HAP-1 (cell line): ENCODE measurements around the gene TMEM242.
"Not testable (repeated sequence)": the region's sequence is repeated elsewhere in the genome, so short reads cannot be mapped to it uniquely, and the experiment has no call there.

Source experiments
- DNase-seq, 2 experiments: peaks; one replicate each; pipeline ENCODE4 v3.0.0-alpha.2; 2016 to 2020; ENCODE audit warnings: low spot score in 2 of 2
- H3K27me3 ChIP-seq: fragments of 250-450 bp; sonication (Bioruptor Pico); 2 replicates; pipeline ENCODE4 v1.5.1; 2020; ENCODE audit warnings: low read depth, mild to moderate bottlenecking, moderate library complexity
- H3K36me3 ChIP-seq: fragments of 250-450 bp; sonication (Bioruptor Pico); replicated peaks from 2 replicates; pipeline ENCODE4 v1.5.1; 2020; ENCODE audit warnings: mild to moderate bottlenecking
- H3K4me1 ChIP-seq: fragments of 250-450 bp; sonication (Bioruptor Pico); 2 replicates; pipeline ENCODE4 v1.5.1; 2020; ENCODE audit warnings: mild to moderate bottlenecking
- H3K4me3 ChIP-seq: fragments of 250-450 bp; sonication (Bioruptor Pico); 2 replicates; pipeline ENCODE4 v1.5.1; 2020; ENCODE audit warnings: mild to moderate bottlenecking, moderate library complexity
- H3K9me3 ChIP-seq: fragments of 250-450 bp; sonication (Bioruptor Pico); 2 replicates; pipeline ENCODE4 v1.5.1; 2020; ENCODE audit warnings: mild to moderate bottlenecking, moderate library complexity
- in situ Hi-C: fragments of 300-500 bp; cut with MboI; formaldehyde crosslinking; loops from 3 replicates; pipeline ENCODE4 v1.14.3; 2020; ENCODE audit warnings: low sequenced_read_pairs, inconsistent platforms, mixed read lengths

TMEM242 gene

DNA sequence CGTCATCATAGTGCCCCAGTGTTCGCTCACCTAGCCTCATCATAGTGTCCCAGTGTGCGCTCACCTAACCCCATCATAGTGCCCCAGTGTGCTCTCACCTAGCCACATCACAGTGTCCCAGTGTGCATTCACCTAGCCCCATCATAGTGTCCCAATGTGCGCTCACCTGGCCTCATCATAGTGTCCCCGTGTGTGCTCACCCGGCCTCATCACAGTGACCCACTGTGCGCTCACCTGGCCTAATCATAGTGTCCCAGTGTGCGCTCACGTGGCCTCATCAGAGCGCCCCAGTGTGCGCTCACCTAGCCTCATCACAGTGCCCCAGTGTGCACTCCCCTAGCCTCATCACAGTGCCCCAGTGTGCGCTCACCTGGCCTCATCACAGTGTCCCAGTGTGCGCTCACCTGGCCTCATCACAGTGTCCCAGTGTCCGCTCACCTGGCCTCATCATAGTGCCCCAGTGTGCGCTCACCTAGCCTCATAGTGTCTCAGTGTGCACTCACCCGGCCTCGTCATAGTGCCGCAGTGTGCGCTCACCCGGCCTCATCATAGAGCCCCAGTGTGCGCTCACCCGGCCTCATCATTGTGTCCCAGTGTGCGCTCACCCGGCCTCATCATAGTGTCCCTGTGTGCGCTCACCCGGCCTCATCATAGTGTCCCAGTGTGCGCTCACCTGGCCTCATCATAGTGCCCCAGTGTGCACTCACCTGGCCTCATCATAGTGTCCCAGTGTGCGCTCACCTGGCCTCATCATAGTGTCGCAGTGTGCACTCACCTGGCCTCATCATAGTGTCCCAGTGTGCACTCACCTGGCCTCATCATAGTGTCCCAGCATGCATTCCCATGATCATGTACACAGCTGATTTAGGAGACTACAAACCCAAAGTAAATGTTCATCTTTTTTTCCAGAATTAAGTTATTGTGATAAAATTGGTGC, 9.5 kb downstream of the TMEM242 start:
- Histone ChIP-seq H3K36me3 (peaks cover 9% of the 10 kb centered on the region), H3K4me1 (no peaks in the 10 kb centered on the region), H3K4me3 (no peak overlapping the region), H3K27me3 (no peaks in the 10 kb centered on the region), H3K9me3 (no peaks in the 10 kb centered on the region)
- in situ Hi-C loops, result no loop called here
- DNase-seq, result no peak

DNA sequence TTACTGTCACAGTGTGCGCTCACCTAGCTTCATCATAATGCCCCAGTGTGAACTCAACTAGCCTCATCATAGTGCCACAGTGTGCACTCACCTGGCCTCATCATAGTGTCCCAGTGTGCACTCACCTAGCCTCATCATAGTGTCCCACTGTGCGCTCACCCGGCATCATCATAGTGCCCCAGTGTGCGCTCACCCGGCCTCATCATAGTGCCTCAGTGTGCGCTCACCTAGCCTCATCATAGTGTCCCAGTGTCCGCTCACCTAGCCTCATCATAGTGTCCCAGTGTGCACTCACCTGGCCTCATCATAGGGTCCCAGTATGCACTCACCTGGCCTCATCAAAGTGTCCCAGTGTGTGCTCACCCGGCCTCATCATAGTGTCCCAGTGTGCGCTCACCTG, 10.6 kb downstream of the TMEM242 start:
- in situ Hi-C loops, result no loop called here
- no peaks in the 10 kb centered on the region for H3K4me1 ChIP-seq
- no peak for DNase-seq
- peaks cover 9% of the 10 kb centered on the region for H3K36me3 ChIP-seq
- no peak overlapping the region for H3K4me3 ChIP-seq
- H3K9me3 ChIP-seq, result no peaks in the 10 kb centered on the region
- H3K27me3 ChIP-seq, result no peaks in the 10 kb centered on the region

DNA sequence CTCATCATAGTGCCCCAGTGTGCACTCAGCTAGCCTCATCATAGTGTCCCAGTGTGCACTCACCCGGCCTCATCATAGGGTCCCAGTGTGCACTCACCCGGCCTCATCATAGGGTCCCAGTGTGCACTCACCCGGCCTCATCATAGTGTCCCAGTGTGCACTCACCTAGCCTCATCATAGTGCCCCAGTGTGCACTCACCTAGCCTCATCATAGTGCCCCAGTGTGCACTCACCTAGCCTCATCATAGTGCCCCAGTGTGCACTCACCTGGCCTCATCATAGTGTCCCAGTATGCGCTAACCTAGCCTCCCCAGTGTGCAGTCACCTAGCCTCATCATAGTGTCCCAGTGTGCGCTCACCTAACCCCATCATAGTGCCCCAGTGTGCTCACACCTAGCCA, 12.6 kb downstream of the TMEM242 start:
- in situ Hi-C loops, DNase-seq: not testable (repeated sequence)

DNA sequence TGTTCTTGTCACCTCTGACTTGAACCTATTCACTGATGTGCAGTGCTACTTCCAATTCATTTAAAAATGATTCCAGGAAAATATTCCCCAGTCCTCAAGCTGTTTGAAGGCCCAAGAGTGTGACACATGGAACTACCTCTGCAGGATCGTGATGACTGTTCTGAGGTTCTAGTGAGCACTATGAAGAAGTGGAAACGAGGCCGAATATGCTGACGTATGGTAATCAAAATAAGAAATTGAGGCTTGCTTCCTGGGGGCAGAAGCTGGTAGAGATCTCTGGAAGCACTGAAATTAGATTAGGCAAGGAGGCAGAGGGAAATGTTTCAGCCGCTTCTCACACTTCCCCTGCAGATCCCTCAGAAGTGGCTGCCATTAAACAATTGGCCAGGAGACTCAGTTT, 15.7 kb downstream of the TMEM242 start:
- in situ Hi-C loops, result no loop called here
- no peaks in the 10 kb centered on the region for H3K36me3 ChIP-seq
- DNase-seq, result no peak
- no peaks in the 10 kb centered on the region; the same call in 1 of the 2 replicates for H3K4me1 ChIP-seq
- no peaks in the 10 kb centered on the region for H3K9me3 ChIP-seq
- H3K27me3 ChIP-seq, result no peaks in the 10 kb centered on the region
- no peak overlapping the region for H3K4me3 ChIP-seq

More for the DNA sequence above, 12.6 kb downstream of the TMEM242 start:
- not testable (repeated sequence) for H3K36me3 ChIP-seq, H3K27me3 ChIP-seq, H3K4me1 ChIP-seq, H3K9me3 ChIP-seq, H3K4me3 ChIP-seq

DNA sequence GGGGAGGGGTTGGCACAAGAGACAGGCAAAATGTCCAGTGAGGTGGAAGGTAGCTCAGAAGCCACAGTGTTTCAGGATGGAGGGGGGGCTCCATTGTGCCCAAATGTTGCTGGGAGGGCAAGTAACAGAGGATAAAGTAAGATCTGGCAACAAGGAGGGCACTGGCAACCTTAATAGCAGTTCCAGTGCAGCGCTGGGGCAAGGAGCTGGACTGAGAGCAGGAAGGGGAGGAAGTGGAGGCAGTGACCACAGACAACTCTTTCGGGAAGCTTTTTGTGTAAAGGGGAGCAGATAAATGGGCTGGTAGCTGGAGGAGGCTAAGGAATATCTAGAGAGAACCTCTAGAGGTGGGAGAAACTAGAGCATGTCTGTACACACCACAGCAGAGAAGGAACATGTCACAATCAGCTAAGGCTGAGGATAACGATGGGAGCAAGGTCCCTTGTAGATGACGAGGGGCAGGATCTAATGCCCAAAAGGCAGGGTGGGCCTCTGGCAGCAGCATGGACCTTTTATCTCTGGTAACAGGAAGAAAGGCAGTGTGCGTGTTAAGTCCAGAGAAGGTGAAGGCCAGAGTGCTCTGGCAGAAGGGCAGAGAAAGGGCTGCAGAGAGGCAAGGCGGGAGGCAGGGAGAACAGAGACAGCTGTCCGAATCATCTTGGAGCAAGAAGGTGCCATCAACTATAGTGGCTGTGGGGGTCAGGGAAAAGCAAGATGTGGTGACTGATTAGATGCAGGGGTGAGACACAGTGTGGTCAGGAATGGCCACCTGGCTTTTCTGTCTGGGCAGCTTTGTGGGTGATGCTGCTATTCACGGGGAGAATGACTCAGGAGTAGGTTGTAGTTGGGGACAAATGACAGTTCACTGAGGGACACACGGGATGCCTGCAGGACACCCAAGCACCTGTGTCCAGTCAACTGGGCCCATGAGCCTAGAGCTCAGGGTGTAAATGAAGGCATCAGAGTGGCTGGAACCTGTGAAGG, 17.4 kb downstream of the TMEM242 start:
- DNase-seq, result no peak
- Histone ChIP-seq H3K9me3 (no peaks in the 10 kb centered on the region), H3K4me3 (no peak overlapping the region), H3K36me3 (no peaks in the 10 kb centered on the region), H3K4me1 (no peaks in the 10 kb centered on the region; the same call in 1 of the 2 replicates), H3K27me3 (no peaks in the 10 kb centered on the region)
- in situ Hi-C loops, result no loop called here

DNA sequence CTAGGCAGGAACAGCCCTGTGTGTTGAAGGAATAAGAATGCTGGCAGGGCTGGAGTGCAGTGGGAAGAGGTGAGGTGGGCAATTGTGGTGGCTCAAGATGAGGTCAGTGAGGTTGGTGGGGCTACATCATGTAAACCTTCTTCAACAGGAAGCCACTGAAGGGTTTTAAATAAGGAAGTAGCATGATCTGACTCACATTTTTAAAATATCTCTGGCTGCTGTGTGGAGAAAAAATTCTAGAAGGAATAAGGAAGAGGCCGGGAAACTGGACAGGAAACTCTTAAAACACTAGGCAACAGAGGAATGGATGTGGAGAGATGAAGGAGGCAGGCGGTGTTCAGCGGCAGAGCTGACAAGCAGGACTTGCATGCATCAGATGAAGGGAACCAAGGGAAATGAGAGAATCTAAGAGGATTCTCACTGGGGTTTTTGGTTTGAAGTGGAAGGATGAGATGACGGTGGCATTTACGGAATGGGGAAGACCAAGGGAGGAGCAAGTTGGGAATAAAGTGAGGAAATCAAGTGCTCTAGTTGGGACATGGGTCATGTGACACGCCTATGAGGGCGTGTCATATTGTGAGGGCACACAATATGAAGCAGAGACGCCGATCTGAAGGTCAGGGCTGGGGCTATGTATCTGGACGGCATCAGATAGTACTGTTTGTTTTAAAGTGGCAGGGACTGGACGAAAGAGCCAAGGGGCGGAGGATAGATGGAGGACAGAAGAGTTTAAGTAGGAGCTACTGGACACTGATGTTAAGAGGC, 18.2 kb downstream of the TMEM242 start:
- Histone ChIP-seq H3K27me3 (no peaks in the 10 kb centered on the region), H3K36me3 (no peaks in the 10 kb centered on the region), H3K9me3 (no peaks in the 10 kb centered on the region), H3K4me3 (no peak overlapping the region), H3K4me1 (no peaks in the 10 kb centered on the region; the same call in 1 of the 2 replicates)
- in situ Hi-C loops, result no loop called here
- DNase-seq, result no peak

DNA sequence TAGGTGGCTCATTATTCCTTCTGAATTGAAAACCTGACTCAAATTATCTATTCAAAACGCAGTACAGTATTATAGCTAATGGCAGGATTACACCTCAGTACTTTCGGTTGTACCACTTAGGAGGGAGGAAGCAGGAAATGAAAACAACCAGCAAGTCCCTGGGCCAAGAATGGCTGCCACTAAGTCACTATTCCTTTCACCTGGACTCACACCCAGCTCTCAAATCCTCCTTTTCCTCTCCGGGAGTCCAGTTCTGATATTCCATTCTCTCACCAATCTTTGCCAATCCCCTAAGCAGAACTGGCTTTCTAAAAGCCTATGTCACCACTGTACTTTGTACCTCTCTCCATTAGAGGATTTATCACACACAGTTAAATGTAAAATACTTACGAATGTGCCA, 20.6 kb downstream of the TMEM242 start:
- Histone ChIP-seq H3K4me3 (no peak overlapping the region), H3K36me3 (no peaks in the 10 kb centered on the region), H3K27me3 (no peaks in the 10 kb centered on the region), H3K4me1 (peaks cover under 1% of the 10 kb centered on the region; the same call in 1 of the 2 replicates), H3K9me3 (no peaks in the 10 kb centered on the region)
- in situ Hi-C loops, result no loop called here
- no peak for DNase-seq

DNA sequence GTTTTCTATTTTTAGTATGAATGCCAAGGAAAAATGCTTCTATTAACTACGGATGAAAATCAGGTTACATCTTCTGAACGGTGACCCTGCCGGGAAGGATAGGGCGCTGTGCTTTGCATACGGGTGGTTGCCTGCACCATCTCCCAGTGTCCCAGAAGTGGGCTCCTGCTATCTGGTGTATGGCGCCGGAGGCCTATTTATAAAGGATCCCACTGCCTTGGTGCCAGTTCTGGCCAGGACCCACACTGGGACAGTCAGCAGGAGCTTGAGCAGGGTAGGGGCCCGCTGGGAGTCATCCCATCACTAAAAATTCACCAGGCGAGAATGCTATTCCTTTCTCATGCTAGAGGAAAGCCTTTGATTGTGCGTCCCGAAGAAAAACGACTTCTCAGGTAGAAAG, 22.9 kb downstream of the TMEM242 start:
- no peak for DNase-seq
- in situ Hi-C loops, result no loop called here
- Histone ChIP-seq H3K27me3 (no peaks in the 10 kb centered on the region), H3K4me3 (no peak overlapping the region), H3K4me1 (peaks cover 3% of the 10 kb centered on the region; the same call in 1 of the 2 replicates), H3K9me3 (no peaks in the 10 kb centered on the region), H3K36me3 (no peaks in the 10 kb centered on the region)

DNA sequence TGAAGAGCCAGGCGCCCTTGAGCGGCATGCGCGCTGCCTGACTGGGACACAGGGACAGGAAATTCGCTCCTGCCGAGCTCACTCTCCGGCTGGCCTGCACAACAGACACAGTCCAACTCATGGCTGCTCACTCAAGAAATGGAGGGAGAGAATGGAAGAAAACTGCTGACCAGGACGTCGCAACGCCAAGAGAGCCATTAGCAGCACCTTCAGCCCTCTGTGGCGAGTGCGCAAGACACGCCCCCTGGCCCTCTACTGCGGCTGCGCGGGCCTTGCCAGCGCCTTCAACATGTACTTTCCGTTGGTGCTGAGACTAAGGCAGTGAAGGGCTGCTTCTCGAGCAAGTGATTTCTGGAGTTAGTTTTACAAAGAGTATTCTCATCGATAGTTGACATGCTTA, 23.3 kb downstream of the TMEM242 start:
- in situ Hi-C loops, result no loop called here
- H3K36me3 ChIP-seq, result no peaks in the 10 kb centered on the region
- no peaks in the 10 kb centered on the region for H3K27me3 ChIP-seq
- H3K9me3 ChIP-seq, result no peaks in the 10 kb centered on the region
- no peak for DNase-seq
- H3K4me1 ChIP-seq, result peaks cover 3% of the 10 kb centered on the region; the same call in 1 of the 2 replicates
- no peak overlapping the region for H3K4me3 ChIP-seq

DNA sequence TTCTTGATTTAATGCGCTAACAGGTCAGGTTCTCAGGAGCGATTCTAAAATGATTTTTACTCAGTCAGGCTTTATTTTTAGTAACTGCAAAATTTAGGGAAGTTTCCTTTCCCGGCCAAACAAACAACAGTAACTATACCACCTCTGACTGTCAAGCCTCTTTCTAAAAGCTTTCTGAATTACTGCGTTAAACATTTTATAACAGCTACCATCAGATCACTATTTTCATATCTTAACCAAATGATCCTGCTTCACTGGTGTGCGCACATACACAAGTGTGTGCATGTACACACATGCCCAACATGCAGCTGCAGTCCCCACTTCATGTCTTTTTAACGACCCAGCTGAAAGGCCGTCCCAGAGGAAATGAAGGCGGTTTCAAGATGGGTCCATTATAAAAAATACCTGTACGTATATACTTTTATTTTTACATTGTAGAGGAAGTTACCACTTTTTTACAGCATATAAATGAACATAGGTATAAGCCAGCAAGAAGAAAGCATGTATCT, 25.0 kb downstream of the TMEM242 start:
- in situ Hi-C loops, result no loop called here
- Histone ChIP-seq H3K27me3 (no peaks in the 10 kb centered on the region), H3K36me3 (no peaks in the 10 kb centered on the region), H3K9me3 (no peaks in the 10 kb centered on the region), H3K4me1 (0 out of 2 replicates have a peak, but pooled peaks cover 3% of the 10 kb centered on the region), H3K4me3 (no peak overlapping the region)
- no peak for DNase-seq

DNA sequence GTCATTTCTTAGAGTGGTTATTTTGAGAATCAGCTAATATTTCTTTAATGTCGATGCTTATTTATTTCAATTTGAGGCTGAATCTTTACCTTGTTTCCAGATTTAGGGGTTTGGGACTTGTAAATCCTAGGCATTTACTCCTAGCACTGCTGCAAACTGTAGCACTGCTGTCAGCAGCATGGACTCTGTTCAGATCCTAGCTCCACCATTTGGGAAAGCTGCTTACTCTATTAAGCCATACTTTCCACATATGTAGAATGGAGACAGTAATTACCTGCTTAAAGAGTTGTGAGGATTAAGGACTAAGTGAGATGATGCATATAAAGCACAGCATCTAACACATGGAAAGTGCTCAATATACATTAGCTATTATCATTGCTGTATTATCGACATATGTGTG, 28.7 kb downstream of the TMEM242 start:
- Histone ChIP-seq H3K4me3 (no peak overlapping the region), H3K27me3 (no peaks in the 10 kb centered on the region), H3K36me3 (peaks cover 6% of the 10 kb centered on the region), H3K9me3 (no peaks in the 10 kb centered on the region), H3K4me1 (peaks cover 18% of the 10 kb centered on the region)
- no peak for DNase-seq
- in situ Hi-C loops, result no loop called here

DNA sequence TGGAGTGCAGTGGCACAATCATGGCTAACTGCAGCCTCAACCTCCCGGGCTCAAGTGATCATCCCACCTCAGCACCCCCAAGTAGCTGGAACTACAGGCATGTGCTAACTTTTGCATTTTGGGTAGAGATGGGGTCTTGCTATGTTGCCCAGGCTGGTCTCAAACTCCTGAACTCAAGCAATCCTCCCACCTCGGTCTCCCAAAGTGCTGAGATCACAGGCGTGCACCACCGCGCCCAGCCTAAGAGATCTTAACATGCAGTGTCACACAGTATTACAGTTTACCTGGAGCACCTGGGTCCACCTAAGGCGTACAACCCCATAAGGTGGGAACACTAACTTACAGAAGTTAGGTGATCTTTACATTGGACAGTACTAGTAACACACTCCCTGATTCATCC, 29.5 kb downstream of the TMEM242 start:
- DNase-seq, result no peak
- peaks cover 6% of the 10 kb centered on the region for H3K36me3 ChIP-seq
- peaks cover 18% of the 10 kb centered on the region for H3K4me1 ChIP-seq
- no peaks in the 10 kb centered on the region for H3K27me3 ChIP-seq
- H3K4me3 ChIP-seq, result no peak overlapping the region
- no peaks in the 10 kb centered on the region for H3K9me3 ChIP-seq
- in situ Hi-C loops, result no loop called here

DNA sequence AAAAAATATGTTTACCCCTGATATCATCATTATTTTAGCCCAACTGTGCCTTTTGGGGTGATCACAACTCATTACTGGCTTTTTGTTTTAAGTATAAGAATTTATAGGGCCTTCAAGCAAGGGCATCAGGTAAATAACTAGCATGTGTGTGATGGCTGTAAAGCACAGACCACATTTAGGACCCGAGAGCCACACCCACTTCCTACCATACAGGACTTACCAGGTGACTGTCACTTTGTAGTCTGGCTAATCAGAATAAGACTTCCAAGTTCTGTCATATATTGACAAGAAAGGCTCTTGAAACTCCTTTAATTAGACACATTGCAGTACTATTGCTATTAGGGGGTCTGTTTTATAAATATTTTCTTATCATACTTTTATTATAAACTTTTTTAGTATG, 31.1 kb downstream of the TMEM242 start:
- H3K27me3 ChIP-seq, result no peaks in the 10 kb centered on the region
- peaks cover 15% of the 10 kb centered on the region for H3K4me1 ChIP-seq
- peaks cover 6% of the 10 kb centered on the region for H3K36me3 ChIP-seq
- DNase-seq, result no peak
- no peak overlapping the region for H3K4me3 ChIP-seq
- no peaks in the 10 kb centered on the region for H3K9me3 ChIP-seq
- in situ Hi-C loops, result no loop called here
